Activated CD4-positive, alpha-beta T cell treated with anti-CD3 and anti-CD28 coated beads, Interleukin-2, amount 50 U/mL, for 1 hour (primary cell): ENCODE measurements around the gene REXO2.

Experiments
- DNase-seq: peaks from one replicate; pipeline ENCODE4 v3.0.0-alpha.2; 2020

Gene REXO2

GRCh38 chr11:114439229-114440120 is at the start of gene REXO2:
TSS of gene REXO2 (plus strand) at chr11:114439467. CDS start at chr11:114439529, 62 bp downstream.
- DNase-seq = peak; percentile 94

- DNase-seq = no peak
Observed at GRCh38 chr11:114392735-114393667, 46.3 kb upstream of the REXO2 start.

GRCh38 chr11:114395736-114396135 is 43.5 kb upstream of the REXO2 start:
- no peak for DNase-seq

- no peak for DNase-seq
Observed at GRCh38 chr11:114396916-114397315, 42.4 kb upstream of the REXO2 start.

GRCh38 chr11:114397349-114397982 is 41.8 kb upstream of the REXO2 start:
- DNase-seq = no peak

- no peak for DNase-seq
Observed at GRCh38 chr11:114398303-114398920, 40.9 kb upstream of the REXO2 start.

- DNase-seq = no peak
Observed at GRCh38 chr11:114399490-114400215, 39.6 kb upstream of the REXO2 start.

- DNase-seq = peak; percentile 98
Observed at GRCh38 chr11:114400216-114400914, 38.9 kb upstream of the REXO2 start, which contains the start of the genes C11orf71 and RBM7. TSS of gene C11orf71 (minus strand) at chr11:114400511. CDS start at chr11:114400331, 180 bp downstream. TSS of gene RBM7 (plus strand) at chr11:114400666. CDS start at chr11:114400672, 6 bp downstream.

- DNase-seq = no peak
Observed at GRCh38 chr11:114400915-114401223, 38.4 kb upstream of the REXO2 start.

- no peak for DNase-seq
Observed at GRCh38 chr11:114401311-114401710, 38.0 kb upstream of the REXO2 start.

GRCh38 chr11:114412946-114413345 is 26.3 kb upstream of the REXO2 start:
- DNase-seq = no peak

- no peak for DNase-seq
Observed at GRCh38 chr11:114413958-114414357, 25.3 kb upstream of the REXO2 start.

GRCh38 chr11:114416441-114416961 is 22.8 kb upstream of the REXO2 start:
- no peak for DNase-seq

- DNase-seq = no peak
Observed at GRCh38 chr11:114426280-114426679, 13.0 kb upstream of the REXO2 start.

- no peak for DNase-seq
Observed at GRCh38 chr11:114430290-114430689, 9.0 kb upstream of the REXO2 start.

- DNase-seq = no peak
Observed at GRCh38 chr11:114432893-114433292, 6.4 kb upstream of the REXO2 start.

GRCh38 chr11:114433376-114433775 is 5.9 kb upstream of the REXO2 start:
- no peak for DNase-seq

GRCh38 chr11:114438303-114438702 is 964 bp upstream of the REXO2 start:
- no peak for DNase-seq

- DNase-seq = no peak
Observed at GRCh38 chr11:114440121-114440860, 1.0 kb downstream of the REXO2 start.
